AML-193 (cell line): ENCODE data around the gene RPP14.

ENCODE experiments used
- DNase-seq, 2 experiments: peaks; one replicate each; lab custom pipeline; 2025; lab: John Stamatoyannopoulos, UW

RPP14 gene

GRCh38 chr3:58356054-58356453, 50.0 kb downstream of the RPP14 start:
- DNase-seq = peak; percentile 94 to 96

GRCh38 chr3:58357402-58357801, 51.4 kb downstream of the RPP14 start:
- DNase-seq = no peak

DNA sequence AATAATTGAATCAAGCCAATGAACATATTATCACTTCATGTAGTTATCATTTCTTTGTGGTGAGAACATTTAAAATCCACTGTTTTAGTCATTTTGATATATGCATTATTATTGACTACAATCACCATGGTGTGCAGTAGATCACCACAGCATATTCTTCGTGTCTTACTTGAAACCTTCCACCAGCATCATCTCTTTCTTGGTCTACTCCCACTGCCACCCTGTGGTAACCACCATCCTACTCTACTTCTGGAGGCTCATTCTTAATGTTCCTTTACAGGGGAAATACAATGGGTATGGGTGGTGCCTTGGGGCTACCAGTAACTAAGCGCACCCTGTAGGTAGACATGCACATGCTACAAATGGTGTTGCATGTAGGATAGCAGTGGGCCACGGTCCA, 52.0 kb downstream of the RPP14 start:
- DNase-seq = no peak

GRCh38 chr3:58358808-58359207, 52.8 kb downstream of the RPP14 start:
- DNase-seq = no peak

GRCh38 chr3:58359621-58360020, 53.6 kb downstream of the RPP14 start:
- no peak for DNase-seq

GRCh38 chr3:58361866-58362265, 55.8 kb downstream of the RPP14 start:
- DNase-seq = no peak

DNA sequence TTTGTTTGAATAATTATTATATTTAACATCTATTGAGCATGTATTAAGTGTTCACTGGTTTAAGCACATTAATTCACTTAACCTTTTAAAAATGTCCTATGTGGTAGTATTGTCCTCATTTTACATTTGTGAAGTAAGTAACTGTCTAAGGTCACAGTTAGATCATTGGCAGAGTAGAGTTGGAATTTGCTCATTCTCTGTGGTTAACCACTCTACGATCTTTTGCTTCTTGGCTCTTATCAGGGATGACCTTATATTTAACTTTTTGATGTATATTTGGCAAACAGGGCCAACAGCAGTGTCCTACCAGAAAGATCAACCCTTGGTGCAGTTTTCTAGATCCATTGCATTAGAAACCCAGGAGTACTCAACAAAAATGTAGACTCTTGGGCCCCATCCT, 60.7 kb downstream of the RPP14 start:
- no peak for DNase-seq

DNA sequence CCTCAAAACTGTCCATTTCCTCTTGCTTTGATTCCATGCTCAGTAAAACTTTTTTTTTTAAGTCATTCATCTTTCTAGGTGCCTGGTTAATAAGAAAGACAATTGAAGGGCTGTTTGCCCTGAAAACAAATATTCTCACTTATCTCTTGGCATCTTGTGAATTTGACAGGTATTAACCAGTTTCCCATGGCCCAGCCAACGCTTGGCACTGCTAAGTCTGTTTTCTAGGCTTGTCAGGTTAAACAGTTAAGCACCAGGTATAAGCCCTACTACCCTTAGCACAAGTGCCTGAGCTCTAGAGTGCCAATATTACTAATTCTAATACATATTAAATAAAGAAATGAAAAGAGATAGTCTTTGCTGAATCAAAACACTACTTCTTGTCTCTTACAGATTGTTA, 63.0 kb downstream of the RPP14 start:
- no peak for DNase-seq
